GM18505 (cell line): Measurements from ENCODE around the gene PHC3.

Experiments used
- ATAC-seq: cut with Tn5 transposase; IDR thresholded peaks from one replicate; pipeline ENCODE4 v1.9.1; 2021; ENCODE audit not compliant: unreplicated experiment
- POLR2A ChIP-seq: IDR thresholded peaks from 4 replicates; pipeline ENCODE4 v1.6.1; 2011; ENCODE audit warnings: borderline replicate concordance; ENCODE audit not compliant: insufficient read depth, insufficient read length; ENCODE audit errors: extremely low read depth

The PHC3 gene

DNA sequence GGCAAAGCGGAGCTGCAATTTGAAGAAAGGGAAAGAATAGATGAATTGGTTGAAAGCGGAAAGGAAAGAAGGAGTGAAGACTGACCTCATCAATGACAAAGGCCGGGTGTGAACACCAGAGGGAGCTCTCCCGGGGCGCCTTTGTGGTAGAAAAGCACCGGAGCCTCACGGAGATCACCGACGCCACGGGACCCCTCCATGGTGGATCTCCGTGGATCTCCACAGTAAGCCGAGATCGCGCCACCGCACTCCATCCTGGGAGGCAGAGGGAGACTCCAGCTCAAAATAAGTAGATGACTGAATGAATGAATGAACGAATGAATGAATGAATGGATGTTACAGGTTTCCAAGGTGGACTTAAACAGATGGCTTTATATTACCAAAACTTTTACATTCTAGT, 118.8 kb downstream of the PHC3 start:
- no peak for ATAC-seq
- no peak for TF ChIP-seq POLR2A

DNA sequence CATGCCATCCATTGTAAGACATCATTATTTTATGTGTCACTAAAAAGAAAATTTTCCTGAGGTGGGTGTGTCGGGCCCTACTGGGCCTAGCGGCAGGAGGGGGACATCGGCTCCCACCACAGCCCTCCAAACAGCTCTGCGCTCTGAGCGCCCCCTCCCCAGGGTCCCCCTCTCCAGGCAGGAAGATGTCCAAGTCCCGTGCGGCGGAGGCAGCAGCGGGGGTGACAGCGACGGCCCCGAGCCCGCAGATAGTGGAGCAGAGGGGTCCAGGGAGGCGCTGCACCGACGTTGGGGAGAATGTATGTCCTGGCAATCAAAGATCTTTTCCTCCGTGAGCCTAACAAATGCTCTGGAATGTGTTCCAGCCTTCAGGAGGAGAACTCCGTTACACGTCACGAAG, 119.5 kb downstream of the PHC3 start:
- TF ChIP-seq POLR2A, result no peak
- ATAC-seq, result no peak

DNA sequence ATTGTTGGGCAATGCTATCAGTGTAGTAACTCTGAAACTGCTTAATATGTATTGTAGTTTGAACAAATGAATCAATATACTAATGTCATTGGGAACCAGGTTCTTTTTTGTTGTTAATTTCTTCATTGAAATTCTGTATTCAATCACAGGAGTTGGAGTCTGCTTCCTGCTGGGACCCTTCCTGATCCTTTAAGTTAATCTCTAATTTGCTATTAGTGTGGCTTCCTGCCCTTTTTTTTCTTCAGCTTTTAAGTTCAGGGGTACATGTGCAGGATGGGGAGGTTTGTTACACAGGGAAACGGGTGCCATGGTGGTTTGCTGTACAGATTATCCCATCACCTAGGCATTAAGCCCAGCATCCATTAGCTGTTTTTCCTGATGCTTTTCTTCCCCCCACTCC, 122.1 kb downstream of the PHC3 start:
- ATAC-seq, result no peak
- no peak for TF ChIP-seq POLR2A

DNA sequence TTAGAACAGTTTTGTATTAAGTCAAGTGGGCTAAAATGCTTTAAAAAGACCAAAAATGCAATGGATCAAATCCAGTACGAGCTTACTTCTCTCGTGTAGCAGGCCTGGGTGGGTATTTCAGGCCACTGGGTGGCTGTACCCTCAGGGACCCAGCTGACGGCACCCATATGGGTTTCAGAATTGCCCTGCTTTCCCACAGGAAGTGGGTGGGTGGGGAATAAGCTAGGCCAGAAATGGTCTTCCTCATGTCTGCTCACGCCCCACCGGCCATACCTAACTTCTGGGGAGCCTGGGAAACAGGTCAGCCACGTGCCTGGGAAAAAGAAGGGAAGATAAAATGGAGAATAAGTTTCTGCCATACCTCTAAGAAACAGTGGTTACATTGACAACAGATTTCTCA, 123.4 kb downstream of the PHC3 start:
- no peak for ATAC-seq
- peak; percentile 32 for TF ChIP-seq POLR2A

DNA sequence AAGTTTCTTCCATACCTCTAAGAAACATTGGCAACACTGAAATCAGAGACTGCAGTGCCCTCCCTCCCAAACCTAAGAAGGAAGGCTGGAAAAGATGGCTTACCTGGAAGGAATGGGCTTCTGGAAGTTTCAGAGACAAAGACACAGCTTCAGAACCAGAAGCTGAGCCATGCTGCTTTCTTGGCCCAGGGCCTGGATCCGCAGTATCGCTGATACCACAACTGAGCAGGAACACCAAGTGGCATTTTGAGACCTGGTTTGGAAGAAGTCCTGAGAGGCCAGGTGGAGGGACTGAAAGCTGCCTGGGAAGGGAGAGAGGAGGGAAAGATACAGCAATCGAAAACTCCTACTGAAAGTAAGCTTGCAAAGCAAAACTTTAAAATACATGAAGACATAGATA, 124.0 kb downstream of the PHC3 start:
- no peak for ATAC-seq
- no peak for TF ChIP-seq POLR2A

DNA sequence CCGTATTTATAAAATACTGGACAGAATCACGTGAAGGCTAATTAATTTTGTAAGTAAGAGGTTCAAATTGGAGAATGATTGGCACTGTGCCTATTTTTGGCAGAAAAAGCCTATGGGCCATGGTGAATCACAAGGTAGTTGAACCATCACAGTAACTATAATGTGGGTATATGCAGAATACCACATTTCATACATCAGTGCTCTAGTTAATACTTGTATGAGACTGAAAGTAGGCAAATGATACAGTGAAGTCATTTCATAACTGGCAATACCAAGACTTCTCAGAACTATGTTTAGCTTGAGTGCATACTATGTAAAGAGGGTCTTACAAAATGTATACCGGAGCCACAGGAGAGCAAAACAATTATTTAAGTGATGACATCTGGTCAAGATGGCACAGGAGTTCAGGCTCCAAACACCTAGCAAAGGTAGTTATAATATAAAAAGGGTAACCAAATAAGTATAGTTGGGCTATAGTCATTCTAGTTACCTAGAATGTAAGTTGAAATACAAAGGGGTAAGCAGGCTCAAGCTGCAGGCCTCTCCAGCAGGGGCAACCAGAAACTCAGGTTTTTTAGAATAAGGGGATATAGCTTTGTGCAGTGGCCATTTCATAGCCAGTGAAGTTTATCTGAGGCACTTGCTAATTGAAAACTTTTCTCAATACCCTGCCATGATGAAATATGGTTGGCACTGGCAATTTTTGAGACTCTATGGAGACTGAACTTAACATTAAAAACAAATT, 124.7 kb downstream of the PHC3 start:
- peak; percentile 93 for ATAC-seq
- TF ChIP-seq POLR2A, result no peak

DNA sequence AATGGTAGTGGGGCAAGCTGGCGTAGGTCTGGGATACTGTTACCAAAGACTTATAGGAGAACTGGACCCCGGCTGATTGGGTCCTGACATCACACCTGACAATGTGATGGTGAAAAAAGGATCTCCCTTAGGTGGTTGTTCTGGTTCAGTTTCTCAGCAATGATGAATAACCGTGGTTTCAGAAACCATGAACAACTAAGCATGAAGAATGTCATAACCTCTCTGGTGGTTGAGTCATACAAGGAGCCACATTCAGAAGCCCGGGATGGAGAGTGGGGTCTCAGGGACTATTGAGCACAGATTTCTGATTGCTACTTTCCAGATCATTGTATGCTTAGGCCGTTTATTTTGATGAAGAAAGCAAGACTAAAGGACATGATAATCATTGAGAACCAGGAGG, 126.3 kb downstream of the PHC3 start:
- TF ChIP-seq POLR2A, result no peak
- ATAC-seq, result peak; percentile 56

DNA sequence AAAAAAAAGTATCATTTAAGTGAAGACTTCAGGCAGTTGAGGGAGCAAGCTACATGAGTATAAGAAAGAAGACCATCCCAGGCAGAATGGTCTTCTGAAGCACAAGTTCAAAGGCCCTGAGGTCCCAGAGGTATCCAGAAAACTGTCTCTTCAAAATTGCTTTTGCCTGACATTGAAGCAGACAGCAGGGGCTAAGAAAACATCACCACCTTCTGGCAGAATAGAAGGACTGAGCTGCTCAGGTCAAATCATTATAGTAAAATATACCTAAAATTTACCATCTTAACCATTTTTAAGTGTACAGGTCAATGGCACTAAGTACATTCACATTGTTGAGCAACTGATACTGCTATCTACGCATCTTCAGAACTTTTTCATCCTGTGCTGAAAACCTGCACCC, 127.3 kb downstream of the PHC3 start:
- TF ChIP-seq POLR2A, result no peak
- no peak for ATAC-seq

DNA sequence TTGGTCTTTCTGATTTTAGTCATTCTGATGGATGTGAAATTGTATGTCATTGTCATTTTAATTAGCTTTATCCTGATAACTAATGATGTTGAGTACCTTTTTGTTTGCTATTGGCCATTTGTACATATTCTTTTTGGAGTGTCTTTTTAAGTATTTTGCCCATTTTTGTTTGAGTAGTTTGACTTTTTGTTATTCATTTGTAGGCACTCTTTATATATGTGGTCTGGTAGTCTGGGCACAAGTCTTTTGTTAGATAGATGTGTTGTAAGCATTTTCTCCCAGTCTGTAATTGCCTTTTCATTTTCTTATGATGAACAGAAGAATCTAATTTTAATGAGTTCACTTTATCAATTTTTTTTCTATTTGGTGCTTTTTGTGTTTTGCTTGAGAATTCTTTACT, 129.1 kb downstream of the PHC3 start:
- no peak for ATAC-seq
- TF ChIP-seq POLR2A, result no peak

DNA sequence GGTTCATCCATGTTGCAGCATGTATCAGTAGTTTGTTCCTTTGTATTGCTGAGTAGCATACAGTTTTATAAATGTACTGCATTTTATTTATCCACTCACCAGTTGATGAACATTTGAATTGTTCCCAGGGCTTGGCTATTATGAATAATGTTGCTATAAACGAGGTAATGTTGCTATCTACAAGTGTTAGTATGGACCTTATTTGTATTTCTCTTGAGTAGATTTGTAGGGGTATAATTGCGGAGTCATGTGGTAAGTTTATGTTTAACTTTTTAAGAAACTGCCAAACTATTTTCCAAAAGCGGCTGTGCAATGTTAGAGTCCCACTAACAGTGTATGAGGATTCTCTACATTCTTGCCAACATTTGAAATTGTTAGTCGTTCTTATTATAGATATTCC, 130.8 kb downstream of the PHC3 start:
- no peak for TF ChIP-seq POLR2A
- no peak for ATAC-seq

DNA sequence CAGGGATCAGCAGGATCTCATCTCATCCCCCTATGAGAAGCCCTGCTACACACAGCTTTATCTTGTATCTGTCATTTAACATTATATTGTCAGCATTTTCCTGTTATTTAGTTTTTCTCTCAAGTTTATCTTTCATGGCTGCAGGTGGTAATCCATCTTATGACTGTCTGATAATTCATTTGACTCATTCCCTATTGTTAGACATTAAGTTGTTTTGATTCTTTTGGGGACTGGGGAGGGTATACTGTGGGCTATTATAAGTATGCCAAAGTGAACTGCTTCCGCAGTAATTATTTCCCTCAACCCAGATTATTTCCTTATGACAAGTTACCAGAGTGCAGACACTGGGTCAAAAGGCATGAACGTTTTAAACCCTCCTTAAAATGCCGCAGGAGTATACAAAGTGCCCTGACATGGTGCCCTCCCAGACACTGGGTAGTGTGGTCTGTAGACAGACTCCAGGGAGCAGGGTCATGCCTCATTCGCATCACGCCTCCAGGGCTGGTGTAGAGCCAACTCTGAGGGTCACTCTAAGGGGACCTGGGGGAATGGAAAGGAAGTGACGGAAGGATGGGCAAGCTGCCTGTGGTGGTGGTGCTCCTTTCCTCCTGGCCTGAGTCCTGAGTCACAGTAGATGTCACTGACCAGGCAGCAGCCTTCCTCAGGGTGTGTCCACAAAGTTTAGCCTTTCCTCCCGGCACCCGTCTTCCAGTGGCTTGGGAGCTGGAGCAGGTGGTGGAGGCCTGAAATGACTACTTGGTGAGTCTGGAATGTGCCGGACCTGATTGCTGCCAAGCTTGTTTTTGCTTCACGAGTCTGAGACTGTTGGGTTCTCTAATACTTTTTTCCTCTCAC, 132.2 kb downstream of the PHC3 start:
- TF ChIP-seq POLR2A, result no peak

DNA sequence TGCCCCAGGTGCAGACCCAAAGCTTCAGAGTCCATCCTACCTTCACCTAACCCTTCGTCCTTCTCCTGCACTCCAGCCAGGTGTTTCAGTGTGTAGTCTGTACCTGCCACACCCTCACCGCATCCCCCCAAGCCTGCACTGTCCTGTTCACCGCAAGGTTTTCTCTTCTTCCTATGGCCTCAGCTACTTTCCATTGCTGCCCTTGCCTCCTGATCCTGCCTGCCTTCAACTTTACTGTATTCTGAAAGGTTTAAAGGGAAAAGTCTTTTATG, 134.5 kb downstream of the PHC3 start:
- TF ChIP-seq POLR2A, result no peak
- ATAC-seq, result no peak

More for the DNA sequence above, 132.2 kb downstream of the PHC3 start:
- no peak for ATAC-seq

DNA sequence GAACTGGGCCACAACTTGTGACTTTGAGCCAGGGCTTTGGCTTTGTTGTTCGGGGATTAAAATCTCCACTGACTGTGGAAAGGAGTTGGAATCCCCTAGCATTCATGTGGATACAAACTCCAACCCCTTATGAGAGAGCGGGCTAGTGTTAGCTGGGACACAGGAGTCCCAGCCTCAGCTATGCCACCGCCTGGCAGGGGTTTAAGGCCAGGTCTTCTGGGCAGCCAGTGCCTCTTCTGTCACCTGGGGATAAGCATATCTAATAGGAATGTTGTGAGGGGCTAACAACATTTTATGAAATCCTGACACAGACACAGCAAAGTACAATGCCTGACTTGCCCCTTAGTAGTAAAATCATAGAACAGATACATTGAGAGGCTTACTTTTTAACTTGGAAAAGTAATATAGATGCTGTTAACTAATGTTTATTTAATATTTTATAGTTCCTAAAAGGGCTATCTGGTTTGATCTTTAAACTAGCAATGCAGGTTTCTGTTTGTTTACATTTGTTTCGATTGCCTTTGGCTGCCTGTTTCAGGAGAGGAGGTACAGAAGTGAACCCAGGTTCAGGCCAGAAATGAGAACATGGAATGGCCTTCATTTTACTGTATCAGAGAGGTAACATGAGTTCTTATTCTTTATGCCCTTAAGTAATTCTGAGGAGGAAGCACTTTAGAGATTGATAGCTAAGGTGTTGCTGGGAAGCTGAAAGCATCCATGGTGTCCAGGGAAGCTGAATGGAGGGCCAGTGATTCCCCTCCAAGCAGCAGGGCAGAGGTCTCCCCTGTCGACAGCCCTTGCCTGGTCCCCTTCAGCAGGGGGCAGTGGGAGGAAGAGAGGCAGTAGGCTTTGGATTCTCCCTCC, 135.0 kb downstream of the PHC3 start:
- no peak for TF ChIP-seq POLR2A

More for the DNA sequence above, 135.0 kb downstream of the PHC3 start:
- ATAC-seq, result no peak
